ENCODE data around the gene CSF2RB. TPM values are rescaled to one million over a fixed set of nuclear protein-coding genes. Genes with fewer than 3 reads are reported as not detected.

Gene CSF2RB
- total RNA-seq, 1 donor from 2014 or later: 4.2 TPM

DNA sequence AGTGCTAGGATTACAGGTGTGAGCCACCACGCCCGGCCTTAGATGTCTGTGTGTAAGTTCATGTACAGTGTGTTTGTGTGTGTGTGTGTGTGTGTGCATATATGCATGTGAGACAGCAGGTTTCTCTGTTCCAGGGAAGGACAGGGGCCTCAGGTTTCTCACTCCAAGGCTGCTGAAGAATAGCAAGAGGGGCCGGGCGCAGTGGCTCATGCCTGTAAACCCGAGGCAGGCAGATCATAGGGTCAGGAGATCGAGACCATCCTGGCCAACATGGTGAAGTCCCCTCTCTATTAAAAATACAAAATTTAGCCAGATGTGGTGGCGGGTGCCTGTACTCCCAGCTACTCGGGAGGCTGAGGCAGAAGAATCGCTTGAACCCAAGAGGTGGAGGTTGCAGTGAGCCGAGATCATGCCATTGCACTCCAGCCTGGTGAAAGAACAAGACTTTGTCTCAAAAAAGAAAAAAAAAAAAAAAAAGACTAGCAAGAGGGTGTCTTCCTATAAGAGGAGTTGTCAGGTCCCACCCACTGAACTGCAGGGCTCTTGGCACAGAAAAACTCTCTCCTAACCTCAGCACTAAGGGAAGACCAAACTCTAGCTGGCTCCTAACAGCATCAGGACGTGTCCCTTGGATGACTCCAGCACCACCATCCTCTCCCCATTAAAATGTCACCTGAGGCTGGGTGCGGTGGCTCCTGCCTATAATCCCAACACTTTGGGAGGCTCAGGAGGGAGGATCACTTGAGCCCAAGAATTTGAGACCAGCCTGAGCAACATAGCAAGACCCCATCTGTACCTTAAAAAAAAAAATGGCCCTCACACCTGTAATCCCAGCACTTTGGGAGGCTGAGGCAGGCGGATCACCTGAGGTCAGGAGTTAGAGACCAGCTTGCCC is 65.8 kb downstream of the CSF2RB start:
- intact Hi-C loops (cut with DNase I): loop anchor here (10.0 kb wide), 1 partner anchor 194 kb away; no protein-coding TSS in a partner anchor
- Histone ChIP-seq H3K4me1 (peaks cover 11% of the 10 kb centered on the region), H3K9me3 (no peaks in the 10 kb centered on the region), H3K27ac (no peak overlapping the region), H3K27me3 (no peaks in the 10 kb centered on the region), H3K36me3 (no peaks in the 10 kb centered on the region), H3K4me3 (no peak overlapping the region)
- DNase-seq (ENCODE audit: extremely low spot score in 2 of 2): no peak
- TF ChIP-seq POLR2AphosphoS5 (IDR thresholded peaks at IDR 0.05; ENCODE audit: insufficient read depth in 1 of 2, low read depth in 1 of 2): no peak

DNA sequence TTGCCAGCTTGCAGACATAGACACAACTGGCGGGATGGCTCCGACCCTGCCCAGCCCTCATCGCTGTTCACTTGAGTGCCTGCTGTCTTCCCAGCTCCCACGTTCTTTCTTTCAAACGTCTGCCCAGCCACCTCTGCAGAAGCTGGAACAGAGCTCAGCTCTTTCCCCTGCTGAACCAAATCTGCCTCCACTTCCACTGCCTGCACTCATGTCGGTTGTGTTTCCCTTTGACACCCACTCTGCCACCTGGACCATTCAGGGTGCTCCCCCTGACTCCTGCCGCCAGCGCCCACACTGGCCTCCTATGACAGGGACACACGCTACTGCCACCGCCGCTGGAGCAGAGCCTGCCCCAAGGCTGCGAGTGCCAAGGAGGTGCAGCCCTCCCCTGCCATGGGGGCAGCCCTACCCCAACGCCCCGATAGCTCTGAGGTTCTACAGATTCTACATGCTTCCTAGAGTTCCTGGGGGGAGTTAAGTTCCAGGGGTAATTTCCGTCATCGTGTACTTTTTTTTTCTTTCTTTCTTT is 67.9 kb downstream of the CSF2RB start:
- no peaks in the 10 kb centered on the region for H3K36me3 ChIP-seq
- H3K9me3 ChIP-seq: peaks cover 8% of the 10 kb centered on the region
- no peak overlapping the region for H3K4me3 ChIP-seq
- H3K4me1 ChIP-seq: peaks cover 11% of the 10 kb centered on the region
- H3K27ac ChIP-seq: no peak overlapping the region
- no peaks in the 10 kb centered on the region for H3K27me3 ChIP-seq
- intact Hi-C loops (cut with DNase I): no loop called here
- peak in 1 of 2 donors; percentile 70 for DNase-seq (ENCODE audit: extremely low spot score in 2 of 2)
- TF ChIP-seq POLR2AphosphoS5 (IDR thresholded peaks at IDR 0.05; ENCODE audit: insufficient read depth in 1 of 2, low read depth in 1 of 2) (no peak), POLR2A (IDR thresholded peaks at IDR 0.05) (no peak)
- TF ChIP-seq, protein P1, sequence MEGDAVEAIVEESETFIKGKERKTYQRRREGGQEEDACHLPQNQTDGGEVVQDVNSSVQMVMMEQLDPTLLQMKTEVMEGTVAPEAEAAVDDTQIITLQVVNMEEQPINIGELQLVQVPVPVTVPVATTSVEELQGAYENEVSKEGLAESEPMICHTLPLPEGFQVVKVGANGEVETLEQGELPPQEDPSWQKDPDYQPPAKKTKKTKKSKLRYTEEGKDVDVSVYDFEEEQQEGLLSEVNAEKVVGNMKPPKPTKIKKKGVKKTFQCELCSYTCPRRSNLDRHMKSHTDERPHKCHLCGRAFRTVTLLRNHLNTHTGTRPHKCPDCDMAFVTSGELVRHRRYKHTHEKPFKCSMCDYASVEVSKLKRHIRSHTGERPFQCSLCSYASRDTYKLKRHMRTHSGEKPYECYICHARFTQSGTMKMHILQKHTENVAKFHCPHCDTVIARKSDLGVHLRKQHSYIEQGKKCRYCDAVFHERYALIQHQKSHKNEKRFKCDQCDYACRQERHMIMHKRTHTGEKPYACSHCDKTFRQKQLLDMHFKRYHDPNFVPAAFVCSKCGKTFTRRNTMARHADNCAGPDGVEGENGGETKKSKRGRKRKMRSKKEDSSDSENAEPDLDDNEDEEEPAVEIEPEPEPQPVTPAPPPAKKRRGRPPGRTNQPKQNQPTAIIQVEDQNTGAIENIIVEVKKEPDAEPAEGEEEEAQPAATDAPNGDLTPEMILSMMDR (IDR thresholded peaks at IDR 0.05): no peak

DNA sequence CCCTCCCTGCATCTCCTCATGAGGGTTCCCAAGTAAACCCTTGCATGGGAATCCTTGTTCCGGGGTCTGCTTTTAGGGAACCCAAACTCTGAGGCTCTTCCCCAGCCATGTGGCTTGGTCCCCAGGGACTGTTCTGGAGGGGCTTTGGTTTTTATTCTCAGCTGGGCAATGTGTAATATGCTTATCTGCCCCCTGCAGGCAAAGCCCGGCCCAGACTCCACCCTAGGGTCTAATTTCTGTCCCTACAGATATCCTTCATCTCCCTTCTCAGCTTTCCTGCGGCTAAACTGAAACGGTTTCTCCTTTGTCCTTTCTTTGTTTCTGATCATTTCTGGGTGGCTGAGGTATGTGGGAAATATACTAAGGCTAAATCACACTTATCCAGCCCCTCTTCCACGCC is 68.7 kb downstream of the CSF2RB start:
- DNase-seq (ENCODE audit: extremely low spot score in 2 of 2): peak in 1 of 2 donors; percentile 37
- TF ChIP-seq POLR2AphosphoS5 (IDR thresholded peaks at IDR 0.05; ENCODE audit: insufficient read depth in 1 of 2, low read depth in 1 of 2): no peak
- TF ChIP-seq POLR2A (IDR thresholded peaks at IDR 0.05): no peak
- TF ChIP-seq, protein P1 (IDR thresholded peaks at IDR 0.05): no peak
- no peak overlapping the region for H3K27ac ChIP-seq
- H3K27me3 ChIP-seq: no peaks in the 10 kb centered on the region
- no peak overlapping the region for H3K4me3 ChIP-seq
- peaks cover 10% of the 10 kb centered on the region for H3K4me1 ChIP-seq
- no peaks in the 10 kb centered on the region for H3K36me3 ChIP-seq
- intact Hi-C loops (cut with DNase I): no loop called here
- H3K9me3 ChIP-seq: peaks cover 8% of the 10 kb centered on the region

DNA sequence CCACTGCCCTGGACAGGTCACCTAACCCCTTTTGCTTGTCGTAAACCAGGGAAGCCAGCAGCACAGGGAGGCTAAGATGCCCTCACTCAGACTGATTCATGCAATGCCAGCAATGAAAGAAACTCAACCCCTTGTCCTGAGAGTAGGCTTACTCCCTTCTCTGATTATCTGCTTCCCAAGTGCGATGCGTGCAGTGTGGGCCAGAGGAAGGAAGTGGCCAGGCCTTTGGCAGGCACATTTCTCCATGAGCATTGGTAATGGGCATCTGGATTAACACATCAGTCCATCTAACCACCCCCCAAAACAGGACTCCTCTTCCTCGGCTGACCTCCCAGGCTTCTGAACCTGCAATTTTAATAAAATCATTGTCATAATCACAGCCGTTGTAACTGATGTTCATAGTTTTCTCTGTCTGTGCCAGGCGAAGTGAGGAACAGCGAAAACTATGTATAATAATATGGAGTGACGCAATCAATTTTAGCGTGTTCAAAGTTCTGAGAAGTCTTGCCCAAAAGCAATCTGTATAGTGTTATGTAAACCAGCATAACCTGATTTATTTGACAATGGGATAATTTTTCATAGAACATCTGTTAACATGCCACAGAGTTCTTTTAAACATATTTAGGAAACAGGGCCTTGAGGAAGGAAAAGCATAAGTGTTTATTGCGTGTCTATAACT is 71.9 kb downstream of the CSF2RB start:
- Histone ChIP-seq H3K27me3 (no peaks in the 10 kb centered on the region), H3K36me3 (no peaks in the 10 kb centered on the region), H3K9me3 (peaks cover 8% of the 10 kb centered on the region), H3K27ac (no peak overlapping the region), H3K4me1 (no peaks in the 10 kb centered on the region), H3K4me3 (no peak overlapping the region)
- peak in 1 of 2 donors; percentile 20 for DNase-seq (ENCODE audit: extremely low spot score in 2 of 2)
- intact Hi-C loops (cut with DNase I): no loop called here
- TF ChIP-seq POLR2A (IDR thresholded peaks at IDR 0.05): no peak
- TF ChIP-seq POLR2AphosphoS5 (IDR thresholded peaks at IDR 0.05; ENCODE audit: insufficient read depth in 1 of 2, low read depth in 1 of 2): no peak
- TF ChIP-seq, protein P1 (IDR thresholded peaks at IDR 0.05): no peak

DNA sequence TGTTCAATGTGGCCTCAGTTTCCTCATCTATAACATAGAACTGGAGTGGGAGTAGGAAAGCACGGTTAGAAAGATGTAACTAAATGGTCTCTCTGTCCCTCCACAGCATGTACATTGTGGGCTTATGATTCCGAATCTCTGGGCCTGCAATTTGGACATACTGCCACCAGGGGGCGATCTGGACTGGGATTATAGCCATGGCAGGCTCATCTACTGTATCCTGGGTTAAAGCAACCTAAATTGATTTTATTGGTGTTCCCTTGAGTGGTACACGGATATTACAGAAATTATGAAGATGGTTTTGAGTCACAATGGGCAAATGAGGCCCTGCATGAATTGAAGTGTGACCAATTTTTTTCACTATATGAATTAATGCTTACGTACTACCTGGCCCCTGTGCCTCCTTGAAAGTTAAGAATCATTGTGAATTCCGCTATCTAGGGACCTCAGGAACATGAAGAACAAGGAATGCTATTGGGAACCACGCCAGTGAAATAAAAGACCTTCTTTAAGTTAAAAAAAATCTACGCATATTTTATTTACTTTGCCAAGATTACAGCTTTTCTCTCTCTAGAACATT is 72.9 kb downstream of the CSF2RB start:
- Histone ChIP-seq H3K4me3 (no peak overlapping the region), H3K36me3 (no peaks in the 10 kb centered on the region), H3K27ac (no peak overlapping the region), H3K27me3 (no peaks in the 10 kb centered on the region), H3K4me1 (no peaks in the 10 kb centered on the region), H3K9me3 (peaks cover 8% of the 10 kb centered on the region)
- TF ChIP-seq, protein P1 (IDR thresholded peaks at IDR 0.05): peak in 1 of 3 experiments; percentile 15
- TF ChIP-seq POLR2A (IDR thresholded peaks at IDR 0.05): no peak
- no peak for TF ChIP-seq POLR2AphosphoS5 (IDR thresholded peaks at IDR 0.05; ENCODE audit: insufficient read depth in 1 of 2, low read depth in 1 of 2)
- no peak for DNase-seq (ENCODE audit: extremely low spot score in 2 of 2)
- intact Hi-C loops (cut with DNase I): no loop called here
